OCI-LY7 (cell line): ENCODE measurements around the gene GCSAM. TPM values are rescaled to one million over a fixed set of nuclear protein-coding genes. Genes with fewer than 3 reads are reported as not detected.
A peak's percentile ranks its signal among the peaks of the same experiment; 100 is the strongest.

ENCODE experiments used
- BruUV-seq: library from RNA; stranded (reverse); fragments of 400-500 nt; replicated peaks from 2 replicates; lab custom pipeline; 2021; lab: Mats Ljungman, UMichigan
- CTCF ChIA-PET: fragments of 300-600 bp; sonication (Branson Sonifier 250); formaldehyde crosslinking; loops from one replicate; lab custom pipeline; 2022; ENCODE audit warnings: antibody characterized with exemption; ENCODE audit not compliant: unreplicated experiment; lab: Charles Lee
- POLR2A ChIA-PET: fragments of 300-600 bp; sonication (Branson Sonifier 250); formaldehyde crosslinking; loops from one replicate; lab custom pipeline; 2022; ENCODE audit warnings: antibody characterized with exemption; lab: Charles Lee
- DNase-seq: peaks from one replicate; pipeline ENCODE4 v3.0.0-alpha.2; 2015; ENCODE audit warnings: low spot score
- H2AFZ ChIP-seq: fragments of 200-600 bp; sonication (generic), shearing (Covaris generic); 2 replicates; pipeline ENCODE4 v1.6.1; 2014; ENCODE audit warnings: mild to moderate bottlenecking, antibody characterized with exemption, low read length, moderate library complexity
- H3K27ac ChIP-seq: fragments of 200-600 bp; sonication (generic); 2 replicates; pipeline ENCODE4 v1.5.1; 2014; ENCODE audit warnings: mixed run types, low read depth, mild to moderate bottlenecking, moderate library complexity, low read length, inconsistent platforms; ENCODE audit not compliant: poor library complexity, severe bottlenecking
- H3K36me3 ChIP-seq: fragments of 200-600 bp; sonication (generic); 2 replicates; pipeline ENCODE4 v1.6.1; 2014; ENCODE audit warnings: mild to moderate bottlenecking, antibody characterized with exemption, low read length, moderate library complexity, mixed read lengths; ENCODE audit not compliant: insufficient read depth
- H3K4me1 ChIP-seq: fragments of 200-600 bp; sonication (generic); 2 replicates; pipeline ENCODE4 v1.5.1; 2014; ENCODE audit warnings: mild to moderate bottlenecking, low read length; ENCODE audit not compliant: insufficient read depth, poor library complexity, severe bottlenecking
- H3K4me2 ChIP-seq: fragments of 200-600 bp; sonication (generic); 2 replicates; pipeline ENCODE4 v1.6.1; 2014; ENCODE audit warnings: mild to moderate bottlenecking, low read length
- H3K4me3 ChIP-seq: fragments of 200-600 bp; sonication (generic); 2 replicates; pipeline ENCODE4 v1.5.1; 2014; ENCODE audit warnings: mild to moderate bottlenecking, low read depth, low read length; ENCODE audit not compliant: poor library complexity, severe bottlenecking
- H3K79me2 ChIP-seq: fragments of 200-600 bp; sonication (generic); 2 replicates; pipeline ENCODE4 v1.6.1; 2016; ENCODE audit warnings: low read depth, mild to moderate bottlenecking, low read length, moderate library complexity, mixed read lengths; ENCODE audit not compliant: insufficient read depth
- H3K9me2 ChIP-seq: fragments of 200-600 bp; sonication (generic); 2 replicates; pipeline ENCODE4 v1.6.1; 2016; ENCODE audit warnings: mild to moderate bottlenecking, low read length, mixed read lengths; ENCODE audit not compliant: insufficient read depth
- H3K9me3 ChIP-seq: fragments of 200-600 bp; sonication (generic); 2 replicates; pipeline ENCODE4 v1.6.1; 2014; ENCODE audit warnings: mild to moderate bottlenecking, mixed run types, low read length, mixed read lengths
- H4K20me1 ChIP-seq: fragments of 200-600 bp; sonication (generic); 2 replicates; pipeline ENCODE4 v1.6.1; 2014; ENCODE audit warnings: mild to moderate bottlenecking, antibody characterized with exemption, low read length, moderate library complexity, mixed read lengths; ENCODE audit not compliant: insufficient read depth
- CTCF ChIP-seq: fragments of 200-600 bp; sonication (generic); conservative IDR thresholded peaks from 2 replicates; pipeline ENCODE4 v1.5.1; 2014; ENCODE audit warnings: mild to moderate bottlenecking, antibody characterized with exemption, low read length, moderate library complexity, mixed read lengths
- EZH2phosphoT487 ChIP-seq: fragments of 200-600 bp; sonication (generic); IDR thresholded peaks from 2 replicates; pipeline ENCODE4 v1.6.1; 2018; ENCODE audit warnings: low read depth, borderline replicate concordance, mild to moderate bottlenecking, mixed run types, antibody characterized with exemption, low read length, moderate library complexity, mixed read lengths
- intact Hi-C: fragments of 100-400 bp; cut with micrococcal nuclease; formaldehyde crosslinking; loops from one replicate; pipeline ENCODE4 v1.10.0; 2022; ENCODE audit not compliant: unreplicated experiment
- total RNA-seq, 2 experiments: library from RNA; depleted of rRNA in 1 of 2; stranded (reverse); fragments of >200 nt in 1 of 2; shearing (Covaris generic) in 1 of 2; gene quantifications; 2 replicates each; pipeline ENCODE4 v1.2.3, GENCODE V29; 2014 to 2022

GCSAM gene
- total RNA-seq, 2 experiments from 2014 or later: 193 to 195 TPM

- H4K20me1 ChIP-seq: no peaks in the 10 kb centered on the region
- H2AFZ ChIP-seq: no peak overlapping the region
- intact Hi-C loops: no loop called here
- TF ChIP-seq EZH2phosphoT487 (no peak), CTCF (no peak)
- no peaks in the 10 kb centered on the region for H3K9me2 ChIP-seq
- H3K4me3 ChIP-seq: peak overlapping the region; percentile 86
- POLR2A ChIA-PET: interaction anchor here (0.7 to 16.9 kb wide), 9 partner anchors 7 to 431 kb away, joined by 3 to 566 read pairs (median 6); partner anchors contain the start of genes ATG3, BTLA and SLC35A5
- peaks cover 96% of the 10 kb centered on the region for H3K79me2 ChIP-seq
- H3K27ac ChIP-seq: peak overlapping the region; percentile 99
- DNase-seq: peak; percentile 57
- H3K36me3 ChIP-seq: peaks cover 66% of the 10 kb centered on the region
- H3K4me2 ChIP-seq: peak overlapping the region; percentile 99
- no TSS peak for BruUV-seq
- CTCF ChIA-PET: no interaction called here
- peaks cover 80% of the 10 kb centered on the region for H3K4me1 ChIP-seq
- no peaks in the 10 kb centered on the region for H3K9me3 ChIP-seq
Measured at GRCh38 chr3:112130638-112130993, 2.4 kb downstream of the GCSAM start.

- TF ChIP-seq EZH2phosphoT487: no peak
- no peak for TF ChIP-seq CTCF
- Histone ChIP-seq H3K9me2 (no peaks in the 10 kb centered on the region), H3K4me3 (peak overlapping the region; percentile 86), H3K36me3 (peaks cover 71% of the 10 kb centered on the region), H4K20me1 (no peaks in the 10 kb centered on the region), H3K27ac (peak overlapping the region; percentile 99), H2AFZ (no peak overlapping the region), H3K79me2 (peaks cover 93% of the 10 kb centered on the region), H3K4me1 (peaks cover 80% of the 10 kb centered on the region), H3K4me2 (peak overlapping the region; percentile 99), H3K9me3 (no peaks in the 10 kb centered on the region)
- TSS peak; percentile 39 for BruUV-seq
- POLR2A ChIA-PET: interaction anchor here (0.6 to 16.9 kb wide), 7 partner anchors 9 to 369 kb away, joined by 3 to 566 read pairs (median 6); partner anchors contain the start of genes BTLA and SLC9C1
- CTCF ChIA-PET: interaction anchor here (1.5 to 1.7 kb wide), 2 partner anchors 13 to 18 kb away, joined by 7 to 8 read pairs; no protein-coding TSS in a partner anchor
- intact Hi-C loops: no loop called here
- peak; percentile 76 for DNase-seq
Measured at GRCh38 chr3:112129925-112130637, 3.0 kb downstream of the GCSAM start.
